H9 (cell line): ENCODE data around the gene IFNGR1. TPM values are rescaled to one million over a fixed set of nuclear protein-coding genes. Genes with fewer than 3 reads are reported as not detected.

Experiments used
- DNase-seq: peaks from one replicate; pipeline ENCODE4 v3.0.0-alpha.2; 2017
- H2AFZ ChIP-seq: one replicate; pipeline ENCODE4 v1.6.1; 2013; ENCODE audit warnings: mild to moderate bottlenecking, low read length, control low read depth, moderate library complexity
- H2AK5ac ChIP-seq: 2 replicates; pipeline ENCODE4 v1.6.1; 2013; ENCODE audit warnings: low read length, control low read depth, mixed read lengths; ENCODE audit not compliant: insufficient read length
- H2BK120ac ChIP-seq: one replicate; pipeline ENCODE4 v1.6.1; 2013; ENCODE audit warnings: low read depth, mild to moderate bottlenecking, low read length, control low read depth, inconsistent platforms; ENCODE audit not compliant: poor library complexity, severe bottlenecking
- H2BK12ac ChIP-seq: 2 replicates; pipeline ENCODE4 v1.6.1; 2013; ENCODE audit warnings: low read length, control low read depth, mixed read lengths, low read depth; ENCODE audit not compliant: insufficient read length
- H2BK15ac ChIP-seq: 2 replicates; pipeline ENCODE4 v1.6.1; 2013; ENCODE audit warnings: low read depth, low read length, control low read depth
- H2BK20ac ChIP-seq: one replicate; pipeline ENCODE4 v1.6.1; 2013; ENCODE audit warnings: low read depth, mild to moderate bottlenecking, low read length, control low read depth, inconsistent platforms; ENCODE audit not compliant: poor library complexity, severe bottlenecking
- H2BK5ac ChIP-seq: 2 replicates; pipeline ENCODE4 v1.6.1; 2013; ENCODE audit warnings: low read length, control low read depth, mixed read lengths; ENCODE audit not compliant: insufficient read length
- H3K14ac ChIP-seq: 2 replicates; pipeline ENCODE4 v1.6.1; 2013; ENCODE audit warnings: low read length, control low read depth; ENCODE audit not compliant: insufficient read depth
- H3K18ac ChIP-seq: 2 replicates; pipeline ENCODE4 v1.6.1; 2013; ENCODE audit warnings: low read depth, mild to moderate bottlenecking, mixed read lengths, low read length, control low read depth; ENCODE audit not compliant: insufficient read length
- H3K23ac ChIP-seq: 2 replicates; pipeline ENCODE4 v1.6.1; 2013; ENCODE audit warnings: low read length, control low read depth, mixed read lengths, low read depth; ENCODE audit not compliant: insufficient read length
- H3K23me2 ChIP-seq: 2 replicates; pipeline ENCODE4 v1.6.1; 2013; ENCODE audit warnings: low read depth, mild to moderate bottlenecking, mixed read lengths, low read length, control low read depth; ENCODE audit not compliant: insufficient read length, poor library complexity, severe bottlenecking
- H3K27ac ChIP-seq: 2 replicates; pipeline ENCODE4 v1.5.1; 2013; ENCODE audit warnings: low read length, control low read depth, mixed read lengths, low read depth; ENCODE audit not compliant: insufficient read length
- H3K27me3 ChIP-seq: 2 replicates; pipeline ENCODE4 v1.6.1; 2013; ENCODE audit warnings: low read length, control low read depth, inconsistent platforms; ENCODE audit not compliant: insufficient read depth
- H3K4ac ChIP-seq: 2 replicates; pipeline ENCODE4 v1.6.1; 2013; ENCODE audit warnings: low read depth, mild to moderate bottlenecking, control low read depth, inconsistent platforms, low read length, moderate library complexity
- H3K4me1 ChIP-seq: 2 replicates; pipeline ENCODE4 v1.6.1; 2013; ENCODE audit warnings: low read length, control low read depth, inconsistent platforms; ENCODE audit not compliant: insufficient read depth
- H3K4me2 ChIP-seq: 2 replicates; pipeline ENCODE4 v1.6.1; 2013; ENCODE audit warnings: low read length, control low read depth, mixed read lengths; ENCODE audit not compliant: insufficient read length, insufficient read depth
- H3K56ac ChIP-seq: 2 replicates; pipeline ENCODE4 v1.6.1; 2013; ENCODE audit warnings: low read depth, mild to moderate bottlenecking, mixed read lengths, low read length, control low read depth; ENCODE audit not compliant: insufficient read length
- H3K79me1 ChIP-seq: 2 replicates; pipeline ENCODE4 v1.6.1; 2013; ENCODE audit warnings: low read depth, mild to moderate bottlenecking, moderate library complexity, low read length, control low read depth, inconsistent platforms; ENCODE audit not compliant: insufficient read depth, poor library complexity, severe bottlenecking
- H3K79me2 ChIP-seq: 2 replicates; pipeline ENCODE4 v1.6.1; 2013; ENCODE audit warnings: low read length, control low read depth, inconsistent platforms; ENCODE audit not compliant: insufficient read depth
- H3K9ac ChIP-seq: 2 replicates; pipeline ENCODE4 v1.6.1; 2013; ENCODE audit warnings: low read length, control low read depth, mixed read lengths; ENCODE audit not compliant: insufficient read length; ENCODE audit errors: extremely low read depth
- H3K9me3 ChIP-seq: one replicate; pipeline ENCODE4 v1.6.1; 2013; ENCODE audit warnings: low read depth, low read length, inconsistent platforms; ENCODE audit not compliant: control insufficient read depth
- H3T11ph ChIP-seq: one replicate; pipeline ENCODE4 v1.6.1; 2013; ENCODE audit warnings: mild to moderate bottlenecking, low read length, control low read depth, inconsistent platforms
- H4K20me1 ChIP-seq: one replicate; pipeline ENCODE4 v1.6.1; 2013; ENCODE audit not compliant: control insufficient read depth, insufficient read length, insufficient read depth
- H4K5ac ChIP-seq: 2 replicates; pipeline ENCODE4 v1.6.1; 2013; ENCODE audit warnings: low read depth, mild to moderate bottlenecking, mixed read lengths, low read length, control low read depth; ENCODE audit not compliant: insufficient read length
- H4K8ac ChIP-seq: replicated peaks from 2 replicates; pipeline ENCODE4 v1.6.1; 2013; ENCODE audit warnings: low read length, control low read depth, mixed read lengths, low read depth; ENCODE audit not compliant: insufficient read length
- H4K91ac ChIP-seq: 2 replicates; pipeline ENCODE4 v1.6.1; 2013; ENCODE audit warnings: low read depth, mild to moderate bottlenecking, moderate library complexity, mixed read lengths, low read length, control low read depth; ENCODE audit not compliant: insufficient read length
- H3K27ac Mint-ChIP-seq, 3 experiments: 2 replicates in 2 of 3; 3 replicates in 1 of 3; pipeline ENCODE4 v1.8.0; 2020 to 2021; ENCODE audit warnings: mixed read lengths in 3 of 3, mild to moderate bottlenecking in 1 of 3, moderate library complexity in 1 of 3
- H3K27me3 Mint-ChIP-seq: 2 replicates; pipeline ENCODE4 v1.8.0; 2021; ENCODE audit warnings: low read depth, mild to moderate bottlenecking, moderate library complexity, mixed read lengths
- H3K36me3 Mint-ChIP-seq, 3 experiments: 2 replicates in 2 of 3; 3 replicates in 1 of 3; pipeline ENCODE4 v1.8.0; 2020 to 2021; ENCODE audit warnings: low read depth in 3 of 3, mixed read lengths in 3 of 3; ENCODE audit not compliant: insufficient read depth in 1 of 3
- H3K4me1 Mint-ChIP-seq, 2 experiments: 2 replicates each; pipeline ENCODE4 v1.8.0; 2020; ENCODE audit warnings: mixed read lengths in 2 of 2
- H3K4me3 Mint-ChIP-seq, 2 experiments: 2 replicates in 1 of 2; 3 replicates in 1 of 2; pipeline ENCODE4 v1.8.0; 2020 to 2021; ENCODE audit warnings: mild to moderate bottlenecking in 2 of 2, mixed read lengths in 2 of 2, moderate library complexity in 1 of 2
- H3K9me3 Mint-ChIP-seq, 2 experiments: 2 replicates in 1 of 2; 3 replicates in 1 of 2; pipeline ENCODE4 v1.8.0; 2020; ENCODE audit warnings: mild to moderate bottlenecking in 2 of 2, mixed read lengths in 2 of 2, moderate library complexity in 1 of 2
- CTCF ChIP-seq: fragments of 200-600 bp; sonication (generic); conservative IDR thresholded peaks from 3 replicates; pipeline ENCODE4 v1.8.0; 2021; ENCODE audit warnings: antibody characterized with exemption, mild to moderate bottlenecking
- WGBS: extraction: QIAGEN DNeasy Blood & Tissue Kit; methylation state at CpG from one replicate; pipeline ENCODE4 v1.1.7; 2013; ENCODE audit warnings: missing lambda C conversion rate, low lambda C conversion rate, mixed read lengths; ENCODE audit not compliant: insufficient read length; ENCODE audit errors: extremely low coverage; 5-methylcytosine and 5-hydroxymethylcytosine counted together
- total RNA-seq: library from RNA; stranded (reverse); gene quantifications from 2 replicates; pipeline ENCODE4 v1.2.1, GENCODE V29; 2021

The IFNGR1 gene
- total RNA-seq, 1 experiment from 2014 or later, result 32.2 TPM

- no peak overlapping the region for H3K23ac ChIP-seq
- H3K4me2 ChIP-seq, result no peak overlapping the region
- no peak overlapping the region for H4K8ac ChIP-seq
- H3K27me3 ChIP-seq, result no peaks in the 10 kb centered on the region
- peaks cover 3% of the 10 kb centered on the region for H3K27me3 Mint-ChIP-seq
- no peak overlapping the region for H3K4me3 Mint-ChIP-seq
- no peak overlapping the region for H2BK5ac ChIP-seq
- no CpG with 5 or more reads among the region's 1 CpG for WGBS
- no peaks in the 10 kb centered on the region for H3K79me2 ChIP-seq
- H3K4ac ChIP-seq, result no peak overlapping the region
- no peak overlapping the region for H2AK5ac ChIP-seq
- TF ChIP-seq CTCF, result no peak
- no peak overlapping the region for H4K91ac ChIP-seq
- no peak overlapping the region for H2BK12ac ChIP-seq
- H3K36me3 Mint-ChIP-seq, result peaks cover 6 to 22% (median 16%) of the 10 kb centered on the region in 3 experiments; a peak in 6 of 7 replicates
- peaks cover 4% of the 10 kb centered on the region for H3K9me3 ChIP-seq
- no peaks in the 10 kb centered on the region for H3K4me1 ChIP-seq
- H3K4me1 Mint-ChIP-seq, result peaks cover 6 to 9% of the 10 kb centered on the region in 2 experiments
- no peak overlapping the region for H3K9ac ChIP-seq
- H3K23me2 ChIP-seq, result no peaks in the 10 kb centered on the region
- no peak overlapping the region for H4K5ac ChIP-seq
- H3T11ph ChIP-seq, result no peak overlapping the region
- DNase-seq, result no peak
- peaks cover 37 to 42% of the 10 kb centered on the region in 2 experiments for H3K9me3 Mint-ChIP-seq
- no peak overlapping the region for H3K27ac ChIP-seq
- H3K79me1 ChIP-seq, result no peaks in the 10 kb centered on the region
- H2AFZ ChIP-seq, result no peak overlapping the region
- H3K27ac Mint-ChIP-seq, result no peak overlapping the region
- no peak overlapping the region for H3K14ac ChIP-seq
- H2BK15ac ChIP-seq, result no peak overlapping the region
- H3K56ac ChIP-seq, result no peak overlapping the region
- H2BK20ac ChIP-seq, result no peak overlapping the region
- H4K20me1 ChIP-seq, result no peaks in the 10 kb centered on the region
- H3K18ac ChIP-seq, result no peak overlapping the region
- H2BK120ac ChIP-seq, result no peak overlapping the region
Observed at GRCh38 chr6:137256350-137257103, 37.3 kb upstream of the IFNGR1 start.
